HG02759 (cell line): ENCODE results near the gene NTRK2.

Experiments used
- ATAC-seq: cut with Tn5 transposase; IDR thresholded peaks from one replicate; pipeline ENCODE4 v1.9.1; 2021; ENCODE audit warnings: mild to moderate bottlenecking, moderate library complexity; ENCODE audit not compliant: unreplicated experiment

Gene NTRK2

GRCh38 chr9:84681516-84682285, 12.2 kb downstream of the NTRK2 start:
- ATAC-seq = no peak

GRCh38 chr9:84686068-84686467, 16.5 kb downstream of the NTRK2 start:
- ATAC-seq = no peak

- ATAC-seq = no peak
Measured at GRCh38 chr9:84688956-84689355, 19.4 kb downstream of the NTRK2 start.

GRCh38 chr9:84691634-84692033, 22.1 kb downstream of the NTRK2 start:
- ATAC-seq = no peak

GRCh38 chr9:84694248-84694647, 24.7 kb downstream of the NTRK2 start:
- peak; percentile 72 for ATAC-seq

GRCh38 chr9:84697042-84697441, 27.5 kb downstream of the NTRK2 start:
- no peak for ATAC-seq

- peak; percentile 51 for ATAC-seq
Measured at GRCh38 chr9:84697509-84698114, 28.1 kb downstream of the NTRK2 start.

- no peak for ATAC-seq
Measured at GRCh38 chr9:84698323-84698722, 28.8 kb downstream of the NTRK2 start.

GRCh38 chr9:84699984-84700383, 30.5 kb downstream of the NTRK2 start:
- no peak for ATAC-seq

- ATAC-seq = peak; percentile 87
Measured at GRCh38 chr9:84701801-84702200, 32.3 kb downstream of the NTRK2 start.

- no peak for ATAC-seq
Measured at GRCh38 chr9:84702471-84702870, 32.9 kb downstream of the NTRK2 start.

GRCh38 chr9:84703793-84704192, 34.3 kb downstream of the NTRK2 start:
- no peak for ATAC-seq

- ATAC-seq = no peak
Measured at GRCh38 chr9:84705128-84705527, 35.6 kb downstream of the NTRK2 start.

GRCh38 chr9:84708400-84708799, 38.9 kb downstream of the NTRK2 start:
- no peak for ATAC-seq

GRCh38 chr9:84709056-84709455, 39.5 kb downstream of the NTRK2 start:
- no peak for ATAC-seq

GRCh38 chr9:84710701-84711397, 41.3 kb downstream of the NTRK2 start:
- no peak for ATAC-seq

GRCh38 chr9:84711398-84711777, 41.9 kb downstream of the NTRK2 start:
- ATAC-seq = no peak

GRCh38 chr9:84711936-84712335, 42.4 kb downstream of the NTRK2 start:
- ATAC-seq = no peak

- no peak for ATAC-seq
Measured at GRCh38 chr9:84716217-84716616, 46.7 kb downstream of the NTRK2 start.

- no peak for ATAC-seq
Measured at GRCh38 chr9:84718476-84718875, 48.9 kb downstream of the NTRK2 start.

GRCh38 chr9:84722388-84722989, 53.0 kb downstream of the NTRK2 start:
- no peak for ATAC-seq

GRCh38 chr9:84723426-84723825, 53.9 kb downstream of the NTRK2 start:
- no peak for ATAC-seq
